ENCODE data around the gene HBG2. TPM values are rescaled to one million over a fixed set of nuclear protein-coding genes. Genes with fewer than 3 reads are reported as not detected.
"Not testable (repeated sequence)": the region's sequence is repeated elsewhere in the genome, so short reads cannot be mapped to it uniquely, and the experiment has no call there.

Gene HBG2
- total and polyA plus RNA-seq, 2 of the 8 experiments (the other 6 are each of a cell fraction or from before 2014, with no cell fraction given) = 0.23 TPM; not detected in 1

DNA sequence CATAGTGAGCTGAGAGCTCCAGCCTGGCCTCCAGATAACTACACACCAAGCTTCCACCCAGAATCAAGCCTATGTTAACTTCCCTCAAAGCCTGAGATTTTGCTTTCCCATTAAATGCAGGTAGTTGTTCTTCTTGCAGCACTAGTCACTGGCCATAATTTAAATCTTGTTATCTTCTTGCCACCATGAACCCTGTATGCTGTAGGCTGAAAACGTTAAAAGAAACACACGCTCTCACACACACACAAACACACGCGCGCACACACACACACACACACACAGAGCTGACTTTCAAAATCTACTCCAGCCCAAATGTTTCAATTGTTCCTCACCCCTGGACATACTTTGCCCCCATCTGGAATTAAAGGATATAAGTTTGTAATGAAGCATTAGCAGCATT, 1.1 kb downstream of the HBG2 start:
- H2BK120ac ChIP-seq (replicated peaks; ENCODE audit: low read depth, low read length); POLR2A ChIA-PET (ENCODE audit: partially characterized antibody); H2BK12ac ChIP-seq (ENCODE audit: low read depth, low read length); H3K56ac ChIP-seq (replicated peaks; ENCODE audit: insufficient read length, low read depth, low read length); H3K9ac ChIP-seq (replicated peaks in 1 of 4; ENCODE audit: extremely low read depth in 1 of 4, low read depth in 3 of 4, low read length in 3 of 4); H2BK5ac ChIP-seq (ENCODE audit: low read depth, low read length); H3K27me3 ChIP-seq (replicated peaks in 1 of 4; ENCODE audit: control insufficient read depth in 3 of 4, extremely low read depth in 1 of 4, insufficient read depth in 3 of 4, low read length in 3 of 4); H3K23ac ChIP-seq (ENCODE audit: insufficient read length); CTCF ChIA-PET (ENCODE audit: partially characterized antibody); FAIRE-seq; H3K79me2 ChIP-seq (ENCODE audit: control insufficient read depth in 1 of 2, insufficient read depth in 2 of 2, low read length in 2 of 2); H3K23me2 ChIP-seq (ENCODE audit: low read depth, low read length); H3K14ac ChIP-seq (ENCODE audit: insufficient read length); H2AK5ac ChIP-seq (ENCODE audit: low read depth, low read length); H3K4me2 ChIP-seq (ENCODE audit: insufficient read depth in 1 of 2, low read depth in 2 of 2, low read length in 2 of 2); H3K27ac ChIP-seq (ENCODE audit: low read depth, low read length); H3K79me1 ChIP-seq (ENCODE audit: low read depth, low read length); H3K4me1 ChIP-seq (replicated peaks in 1 of 4; ENCODE audit: control insufficient read depth in 3 of 4, insufficient read depth in 4 of 4, low read length in 3 of 4); H3K4me3 ChIP-seq (ENCODE audit: extremely low read depth in 1 of 4, insufficient read depth in 2 of 4, low read depth in 3 of 4, low read length in 4 of 4); H4K91ac ChIP-seq (replicated peaks; ENCODE audit: insufficient read length, low read length); H4K20me1 ChIP-seq (replicated peaks in 1 of 2; ENCODE audit: control insufficient read depth in 1 of 2, insufficient read depth in 2 of 2, low read length in 2 of 2); H3K18ac ChIP-seq (ENCODE audit: extremely low read depth, low read length); H4K5ac ChIP-seq (ENCODE audit: insufficient read length, low read depth, low read length); H3K9me3 ChIP-seq (ENCODE audit: insufficient read depth in 2 of 2, low read depth in 1 of 2, low read length in 1 of 2); H2BK20ac ChIP-seq (ENCODE audit: low read length); H2AFZ ChIP-seq (ENCODE audit: low read length); H4K8ac ChIP-seq (ENCODE audit: extremely low read depth, insufficient read depth, low read length); DNase-seq (ENCODE audit: low read depth in 1 of 2, low spot score in 2 of 2); H3K4ac ChIP-seq (replicated peaks; ENCODE audit: insufficient read length, low read depth, low read length); H2BK15ac ChIP-seq (ENCODE audit: low read length); H3K36me3 ChIP-seq (ENCODE audit: control insufficient read depth in 2 of 4, insufficient read depth in 4 of 4, low read length in 3 of 4): not testable (repeated sequence)
- WGBS, 2 experiments (ENCODE audit: extremely low coverage in 1 of 2, insufficient coverage in 1 of 2, insufficient read length in 1 of 2, insufficient replicate concordance in 2 of 2, low coverage in 1 of 2, low lambda C conversion rate in 2 of 2, missing lambda C conversion rate in 1 of 2) = 92% methylated on average over 5 of the region's 5 CpGs; no CpG with 5 or more reads in 1 of the 2 experiments
